PFSK-1 (cell line): ENCODE results near the gene ANKS4B.

ENCODE experiments used
- FOXP2 ChIP-seq: optimal IDR thresholded peaks from 2 replicates; pipeline ENCODE3; 2011; ENCODE audit warnings: borderline replicate concordance, control low read depth, inconsistent platforms; ENCODE audit not compliant: insufficient read depth; ENCODE audit errors: extremely low read length, extremely low read depth
- POLR2AphosphoS5 ChIP-seq: IDR thresholded peaks from 2 replicates; pipeline ENCODE4 v1.6.1; 2012; ENCODE audit warnings: low read depth, mild to moderate bottlenecking, control low read depth, low read length, moderate library complexity
- REST ChIP-seq, 2 experiments: IDR thresholded peaks; 2 replicates each; pipeline versions ENCODE4 v1.6.1 to v1.8.0; 2011 to 2012; ENCODE audit warnings: low read depth in 2 of 2, low read length in 2 of 2, control low read depth in 1 of 2, inconsistent platforms in 1 of 2, mild to moderate bottlenecking in 1 of 2, moderate library complexity in 1 of 2; ENCODE audit not compliant: insufficient read depth in 1 of 2
- SIN3A ChIP-seq: IDR thresholded peaks from 2 replicates; pipeline ENCODE4 v1.6.1; 2012; ENCODE audit warnings: mild to moderate bottlenecking, low read length, moderate library complexity, borderline replicate concordance; ENCODE audit not compliant: insufficient read depth
- TAF1 ChIP-seq: IDR thresholded peaks from 2 replicates; pipeline ENCODE4 v1.6.1; 2012; ENCODE audit warnings: low read length, control low read depth, borderline replicate concordance; ENCODE audit not compliant: insufficient read depth

Gene ANKS4B

GRCh38 chr16:21300309-21301167 is 67.0 kb downstream of the ANKS4B start:
- TF ChIP-seq POLR2AphosphoS5 (no peak), TAF1 (no peak), REST (IDR thresholded peaks at IDR 0.05; ENCODE audit: insufficient read depth in 1 of 2, low read depth in 2 of 2, low read length in 2 of 2) (no peak), FOXP2 (no peak), SIN3A (no peak)

- TF ChIP-seq REST (IDR thresholded peaks at IDR 0.05; ENCODE audit: insufficient read depth in 1 of 2, low read depth in 2 of 2, low read length in 2 of 2) (no peak), TAF1 (no peak), SIN3A (no peak), FOXP2 (no peak), POLR2AphosphoS5 (no peak)
These were observed 67.8 kb downstream of the ANKS4B start for GRCh38 chr16:21301168-21301894.

- TF ChIP-seq POLR2AphosphoS5 (no peak), TAF1 (no peak), FOXP2 (no peak), SIN3A (no peak), REST (IDR thresholded peaks at IDR 0.05; ENCODE audit: insufficient read depth in 1 of 2, low read depth in 2 of 2, low read length in 2 of 2) (no peak)
These were observed 68.4 kb downstream of the ANKS4B start for GRCh38 chr16:21301895-21302291.

GRCh38 chr16:21302454-21302853 is 69.0 kb downstream of the ANKS4B start:
- TF ChIP-seq FOXP2 (no peak), REST (IDR thresholded peaks at IDR 0.05; ENCODE audit: insufficient read depth in 1 of 2, low read depth in 2 of 2, low read length in 2 of 2) (no peak), TAF1 (no peak), SIN3A (no peak), POLR2AphosphoS5 (no peak)
